DMS 273 treated with DMSO at 0.1 percent for 48 hours (cell line): Measurements from ENCODE around the gene SULT1A2.
"Not testable (repeated sequence)": the region's sequence is repeated elsewhere in the genome, so short reads cannot be mapped to it uniquely, and the experiment has no call there.

Source experiments
- DNase-seq: peaks from one replicate; lab custom pipeline; 2025; lab: John Stamatoyannopoulos, UW

Gene SULT1A2

GRCh38 chr16:28591355-28591754, 5.5 kb downstream of the SULT1A2 start:
- no peak for DNase-seq

DNA sequence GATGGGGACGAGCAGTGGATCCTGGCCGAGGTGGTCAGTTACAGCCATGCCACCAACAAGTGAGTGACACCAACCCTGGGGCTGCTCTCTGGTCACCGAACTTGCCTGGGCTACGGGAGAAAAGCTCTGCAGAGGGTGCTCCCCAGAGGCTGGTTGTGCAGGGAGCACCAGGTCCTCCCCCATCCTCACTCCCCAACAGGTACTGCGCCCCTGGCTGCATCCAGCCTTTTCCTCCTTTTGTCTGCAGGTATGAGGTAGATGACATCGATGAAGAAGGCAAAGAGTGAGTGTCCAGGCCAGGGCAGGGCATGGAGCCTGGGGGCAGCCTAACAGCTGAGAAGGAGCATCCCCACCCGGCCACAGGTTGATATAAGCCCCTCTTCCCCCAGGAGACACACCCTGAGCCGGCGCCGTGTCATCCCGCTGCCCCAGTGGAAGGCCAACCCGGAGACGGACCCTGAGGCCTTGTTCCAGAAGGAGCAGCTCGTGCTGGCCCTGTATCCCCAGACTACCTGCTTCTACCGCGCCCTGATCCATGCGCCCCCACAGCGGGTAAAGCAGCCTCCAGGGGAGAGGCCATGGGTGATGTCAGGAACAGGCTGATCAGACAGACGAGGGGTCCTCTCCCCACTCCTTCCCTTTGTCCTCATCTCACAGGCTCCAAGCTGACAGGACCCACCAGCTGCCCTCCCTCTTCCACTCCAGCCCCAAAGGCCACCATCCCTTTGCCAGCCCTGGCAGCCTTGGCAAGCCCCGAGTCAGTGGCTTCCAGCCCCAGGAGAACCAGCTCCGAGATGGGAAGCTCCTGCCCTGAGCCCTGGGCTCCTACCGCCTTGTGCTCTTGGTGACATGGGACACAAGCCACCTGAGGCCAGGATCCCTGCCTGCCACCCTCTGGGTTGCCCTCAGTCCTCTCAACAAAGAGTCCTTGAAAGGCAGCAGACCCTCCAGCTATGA, 6.2 kb downstream of the SULT1A2 start:
- no peak for DNase-seq

DNA sequence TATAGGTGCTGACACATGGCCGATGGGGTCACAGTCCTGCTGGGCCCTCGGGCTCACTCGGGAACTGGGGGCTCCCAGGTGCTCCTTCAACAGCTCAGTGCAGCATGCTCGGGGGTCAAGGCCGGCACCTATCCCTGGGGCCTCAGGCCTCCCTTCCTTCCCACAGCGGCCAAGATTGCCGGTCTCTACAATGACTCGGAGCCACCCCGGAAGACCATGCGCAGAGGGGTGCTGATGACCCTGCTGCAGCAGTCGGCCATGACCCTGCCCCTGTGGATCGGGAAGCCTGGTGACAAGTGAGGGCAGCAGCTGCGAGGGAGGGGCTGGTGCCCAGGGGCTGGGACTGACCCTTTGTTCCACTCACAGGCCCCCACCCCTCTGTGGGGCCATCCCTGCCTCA, 6.9 kb downstream of the SULT1A2 start:
- DNase-seq = no peak

- no peak for DNase-seq
These were observed 7.8 kb downstream of the SULT1A2 start for GRCh38 chr16:28589069-28589468.

DNA sequence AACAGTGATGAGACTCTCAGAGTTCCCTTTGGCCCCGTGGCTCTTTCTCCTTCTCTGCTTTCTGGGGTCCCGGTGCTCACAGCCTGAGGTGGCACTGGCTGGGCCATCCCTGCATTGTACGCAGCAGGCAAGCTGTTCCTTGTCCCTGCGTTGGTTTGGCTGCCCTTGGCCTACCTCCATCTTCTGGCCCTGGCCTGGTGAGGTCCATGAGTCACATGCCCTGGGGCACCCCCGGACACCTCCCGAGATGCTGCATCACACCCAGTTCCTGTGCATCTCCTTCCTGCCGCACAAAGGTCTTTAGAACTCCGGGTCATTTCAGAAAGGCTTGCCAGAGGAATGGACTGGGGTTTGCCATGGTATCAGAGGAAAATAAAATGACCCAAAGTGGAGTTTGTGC, 9.5 kb downstream of the SULT1A2 start:
- no peak for DNase-seq

DNA sequence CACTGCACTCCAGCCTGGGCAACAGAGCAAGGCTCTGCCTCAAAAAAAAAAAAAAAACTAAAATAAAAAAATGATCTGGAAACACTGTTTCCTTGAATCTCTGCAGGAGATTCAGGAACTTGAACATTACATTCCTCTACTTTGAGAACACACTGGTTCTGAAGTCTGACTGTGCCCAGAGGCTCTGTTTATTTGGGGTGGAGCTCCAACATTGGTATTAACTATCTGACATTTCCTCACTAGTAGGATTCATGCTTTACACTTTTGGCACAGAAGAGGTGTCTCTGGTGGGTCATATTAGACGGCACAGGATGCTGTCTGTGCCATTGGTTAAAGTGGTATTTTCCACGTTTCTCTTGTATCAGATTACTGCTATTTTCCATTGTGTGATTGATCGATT, 10.4 kb downstream of the SULT1A2 start:
- DNase-seq = no peak

- no peak for DNase-seq
These were observed 11.2 kb downstream of the SULT1A2 start for GRCh38 chr16:28585674-28586073.

DNA sequence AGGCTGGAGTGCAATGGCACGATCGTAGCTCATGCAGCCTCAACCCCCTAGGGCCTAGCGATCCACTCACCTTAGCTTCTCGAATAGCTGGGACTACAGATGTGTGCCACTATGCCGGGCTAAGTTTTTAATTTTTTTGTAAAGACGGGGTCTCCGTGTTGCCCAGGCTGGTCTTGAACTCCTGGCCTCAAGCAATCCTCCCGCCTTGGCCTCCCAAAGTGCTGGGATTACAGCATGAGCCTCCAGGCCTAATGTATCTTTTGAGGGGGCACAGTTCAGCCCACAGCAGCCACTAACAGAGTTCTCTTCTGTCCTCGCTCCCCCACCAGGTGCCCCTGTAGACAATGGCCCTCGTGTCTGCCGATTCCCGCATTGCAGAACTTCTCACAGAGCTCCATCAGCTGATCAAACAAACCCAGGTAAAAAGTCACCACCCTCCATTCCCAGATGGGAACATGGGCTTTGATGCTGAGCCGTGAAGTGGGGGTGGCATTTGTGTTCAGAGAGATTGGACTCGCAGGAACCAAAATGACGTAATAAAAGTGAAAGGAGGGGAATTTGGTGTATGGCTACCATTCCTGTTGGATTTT, 16.0 kb downstream of the SULT1A2 start:
- DNase-seq = no peak

DNA sequence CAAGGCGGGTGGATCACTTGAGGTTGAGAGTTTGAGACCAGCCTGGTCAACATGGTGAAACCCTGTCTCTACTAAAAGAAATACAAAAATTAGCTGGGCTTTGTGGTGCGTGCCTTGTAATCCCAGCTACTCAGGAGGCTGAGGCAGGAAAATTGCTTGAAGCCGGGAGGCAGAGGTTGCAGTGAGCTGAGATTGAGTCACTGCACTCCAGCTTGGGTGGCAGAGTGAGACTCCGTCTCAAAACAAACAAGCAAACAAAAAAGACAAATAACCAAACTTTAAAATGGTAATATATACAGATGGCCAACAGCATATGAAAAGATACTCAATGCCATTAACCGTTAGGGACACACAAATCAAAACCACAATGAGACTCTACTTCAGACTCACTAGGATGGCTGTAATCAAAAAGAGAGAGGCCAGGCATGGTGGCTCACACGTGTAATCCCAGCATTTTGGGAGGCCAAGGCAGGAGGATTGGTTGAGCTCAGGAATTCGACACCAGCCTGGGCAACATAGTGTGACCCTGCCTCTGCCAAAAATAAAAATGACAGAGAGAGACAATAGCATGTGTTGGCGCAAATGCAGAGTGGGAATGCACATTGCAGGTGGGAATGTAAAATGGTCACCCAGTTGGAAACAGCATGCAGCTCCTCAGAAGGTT, 21.3 kb downstream of the SULT1A2 start:
- DNase-seq = no peak

- DNase-seq = no peak
These were observed 21.9 kb downstream of the SULT1A2 start for GRCh38 chr16:28574925-28575324.

DNA sequence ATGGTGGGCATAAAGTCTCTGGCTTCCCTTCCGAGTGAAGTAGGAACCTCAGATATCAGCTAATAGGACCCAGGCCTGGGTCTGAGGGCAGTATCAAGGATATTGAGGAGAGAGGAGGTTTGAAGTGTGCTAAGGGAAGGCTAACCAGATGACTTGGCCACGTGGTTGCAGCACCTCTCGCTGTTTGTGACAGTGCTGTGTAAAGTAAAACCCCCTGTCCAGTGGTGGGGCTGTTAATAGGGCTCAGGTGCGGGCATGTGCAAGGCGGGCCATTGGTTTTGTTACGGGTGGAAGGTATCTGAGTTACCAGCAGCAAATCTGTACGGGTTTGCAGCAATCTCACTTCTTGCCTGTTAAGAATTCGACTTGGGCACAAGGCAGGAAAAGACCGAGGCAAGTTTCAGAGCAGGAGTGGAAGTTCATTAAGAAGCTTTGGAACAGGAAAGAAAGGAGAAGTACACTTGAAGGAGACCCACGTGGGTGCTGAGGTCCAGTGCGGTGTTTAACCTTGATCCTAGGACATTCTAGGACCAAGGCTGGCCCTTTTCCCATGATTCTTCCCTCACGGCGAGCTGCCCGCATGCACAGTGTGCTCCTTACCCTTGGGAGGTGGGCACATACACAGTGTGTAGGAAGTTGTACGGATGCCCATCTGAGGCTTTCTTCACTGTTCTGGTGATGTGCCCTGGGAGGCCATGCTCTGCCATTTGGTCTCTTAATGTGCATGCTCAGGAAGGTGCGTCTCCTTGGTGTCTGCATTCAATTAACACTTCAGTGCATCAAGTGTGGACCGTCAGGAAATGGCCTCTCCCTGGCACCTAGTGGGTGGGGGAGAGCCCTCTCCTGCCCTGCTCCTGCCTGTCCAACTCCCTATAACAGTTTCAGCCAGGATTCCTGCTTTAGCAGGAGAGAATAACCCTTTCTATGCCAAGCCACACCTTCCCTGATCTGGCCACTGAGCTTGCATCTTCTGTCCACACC, 22.8 kb downstream of the SULT1A2 start:
- no peak for DNase-seq

DNA sequence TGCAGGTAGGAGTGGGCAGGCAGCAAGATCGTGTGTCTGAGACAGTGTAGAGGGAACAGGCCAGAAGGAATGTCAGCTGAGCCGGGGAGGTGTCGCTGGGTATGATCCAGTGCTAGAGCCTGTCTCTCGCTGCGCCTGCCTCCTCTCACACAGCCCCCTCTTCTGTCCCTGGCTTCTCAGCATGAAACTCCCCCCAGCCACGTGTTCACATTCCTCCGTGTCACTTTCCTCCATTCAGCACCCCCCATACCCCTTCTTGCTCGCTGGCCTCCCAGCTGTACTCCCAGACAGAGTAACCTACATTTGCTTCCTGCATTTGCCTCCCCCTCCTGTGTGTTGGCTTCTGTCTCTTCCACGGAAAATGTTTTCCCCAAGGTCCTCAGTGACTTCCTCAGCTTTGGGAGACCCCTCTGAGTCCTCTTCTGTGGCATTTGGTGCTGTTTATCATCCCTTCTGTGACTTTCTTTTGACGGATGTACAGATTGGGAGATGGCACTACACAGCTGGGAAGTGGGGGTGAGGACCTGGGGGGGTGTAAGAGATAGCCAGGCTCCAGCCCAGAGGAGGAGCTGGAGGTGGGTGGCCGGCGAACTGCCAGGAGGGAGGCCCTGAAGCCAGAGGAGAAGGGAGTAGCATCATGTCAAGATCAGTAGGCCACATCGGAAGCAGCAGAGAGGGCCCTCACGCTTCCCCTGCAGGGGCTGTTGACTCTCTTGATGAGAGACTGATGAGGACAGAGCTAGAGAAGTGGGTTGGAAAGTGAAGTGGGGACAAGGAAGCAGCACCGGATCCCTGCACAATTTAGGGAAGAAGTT, 23.9 kb downstream of the SULT1A2 start:
- no peak for DNase-seq

DNA sequence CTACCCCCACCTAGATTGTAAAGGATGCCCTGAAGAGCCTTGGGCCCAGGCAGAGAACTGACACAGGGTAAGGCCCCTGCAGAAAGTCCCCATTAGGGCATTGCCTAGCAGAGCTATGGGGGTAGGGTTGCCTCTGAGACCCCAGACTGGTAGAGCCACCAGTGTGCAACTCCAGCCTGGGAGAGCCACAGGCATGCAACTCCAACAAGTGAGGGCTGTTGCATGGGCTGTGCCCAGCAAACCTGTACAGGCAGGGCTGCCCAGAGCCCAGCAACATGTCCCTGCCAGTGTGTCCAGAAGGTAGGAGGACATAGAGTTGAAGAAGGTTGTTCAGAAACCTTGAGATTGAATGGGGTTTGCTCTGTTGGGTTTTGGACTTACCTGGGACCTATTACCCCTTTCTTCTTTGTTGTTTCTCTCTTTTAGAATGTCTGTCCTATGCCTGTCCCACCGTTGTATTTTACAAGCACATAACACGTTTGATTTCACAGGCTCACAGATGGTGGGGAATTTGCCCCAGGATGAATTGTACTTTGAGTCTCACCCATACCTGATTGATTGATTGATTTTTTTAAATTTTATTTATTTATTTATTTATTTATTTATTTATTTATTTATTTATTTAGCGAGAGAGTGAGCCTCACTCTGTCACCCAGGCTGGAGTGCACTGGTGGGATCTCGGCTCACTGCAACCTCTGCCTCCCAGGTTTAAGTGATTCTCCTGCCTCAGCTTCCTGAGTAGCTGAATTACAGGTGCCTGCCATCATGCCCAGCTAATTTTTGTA, 26.7 kb downstream of the SULT1A2 start:
- DNase-seq = no peak

- DNase-seq = no peak
These were observed 27.8 kb downstream of the SULT1A2 start for GRCh38 chr16:28569021-28569420.

- DNase-seq = no peak
These were observed 29.6 kb downstream of the SULT1A2 start for GRCh38 chr16:28567292-28567691.

DNA sequence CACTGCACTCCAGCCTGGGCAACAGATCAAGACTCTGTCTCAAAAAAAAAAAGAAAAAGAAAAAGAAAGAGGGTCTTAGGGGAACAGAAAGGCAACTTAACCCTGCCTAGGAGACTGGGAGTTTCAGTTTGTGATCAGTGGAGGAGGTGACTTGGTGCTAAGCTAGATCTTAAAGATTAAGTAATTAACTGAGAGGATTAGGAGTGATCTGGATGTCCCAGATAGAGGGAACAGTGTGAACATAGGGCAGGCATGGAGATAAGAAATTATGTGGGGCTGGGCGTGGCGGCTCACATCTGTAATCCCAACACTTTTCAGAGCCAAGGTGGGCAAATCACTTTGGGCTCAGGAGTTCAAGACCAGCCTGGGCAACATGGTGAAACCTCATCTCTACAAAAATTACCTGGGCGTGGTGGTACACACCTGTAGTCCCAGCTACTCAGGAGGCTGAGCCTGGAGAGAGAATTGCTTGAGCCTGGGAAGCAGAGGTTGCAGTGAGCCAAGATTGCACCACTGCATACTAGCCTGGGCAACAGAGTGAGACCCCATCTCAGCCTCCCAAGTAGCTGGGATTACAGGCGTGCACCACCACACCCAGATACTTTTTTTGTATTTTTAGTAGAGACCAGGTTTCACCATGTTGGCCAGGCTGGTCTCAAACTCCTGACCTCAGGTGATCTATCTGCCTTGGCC, 30.5 kb downstream of the SULT1A2 start:
- DNase-seq = not testable (repeated sequence)

GRCh38 chr16:28563218-28563617, 33.6 kb downstream of the SULT1A2 start:
- no peak for DNase-seq

DNA sequence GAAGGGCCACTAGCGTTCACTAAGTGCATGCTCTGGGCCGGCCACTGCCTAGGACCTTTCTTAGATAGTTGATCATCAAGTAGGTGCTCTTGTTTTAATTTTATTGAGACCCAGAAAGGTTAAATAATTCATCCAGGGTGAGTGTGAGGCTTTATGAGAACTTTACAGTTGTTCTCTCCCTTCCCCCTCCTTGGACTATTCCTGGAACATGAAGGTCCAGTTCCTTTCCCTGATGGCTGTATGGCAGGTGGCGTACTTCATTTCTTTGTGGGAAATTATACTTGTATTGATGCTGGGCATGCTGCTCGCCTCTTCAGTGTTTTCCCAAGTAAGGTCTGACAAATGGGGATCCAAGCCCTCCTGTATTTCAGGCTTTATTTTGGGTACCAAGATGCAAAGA, 34.7 kb downstream of the SULT1A2 start:
- DNase-seq = no peak

DNA sequence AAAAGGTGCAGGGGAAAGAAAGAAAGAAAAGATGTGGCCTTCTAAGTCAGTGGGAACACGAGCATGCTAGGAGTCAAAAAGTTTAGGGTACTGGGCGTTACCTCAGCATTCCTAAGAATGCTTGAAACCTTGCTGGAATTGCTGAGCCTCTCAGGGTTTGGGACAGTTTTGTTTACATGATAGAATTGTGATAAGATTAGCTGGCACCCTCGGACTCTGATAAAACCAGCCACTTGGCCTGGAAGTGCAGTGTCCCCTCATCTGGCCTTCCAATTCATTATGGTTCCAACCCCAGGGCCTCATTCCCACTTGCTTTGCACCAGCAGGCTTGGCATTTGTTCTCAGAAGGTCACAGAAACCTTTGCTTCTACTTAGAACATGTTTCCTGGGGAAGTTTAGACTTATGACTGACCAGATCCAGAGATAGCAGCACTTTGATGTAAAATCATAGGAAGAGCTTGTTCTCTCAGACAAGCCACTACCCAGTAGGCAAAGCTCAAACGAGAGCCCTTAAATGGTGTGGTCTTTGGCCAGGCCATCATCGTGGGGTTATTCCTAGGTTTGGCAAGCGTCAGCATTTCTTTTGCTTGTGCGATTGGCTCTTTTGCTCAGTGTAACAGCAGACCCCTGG, 35.2 kb downstream of the SULT1A2 start:
- DNase-seq = no peak
